H9 (cell line): ENCODE measurements around the gene TUBB6. TPM values are rescaled to one million over a fixed set of nuclear protein-coding genes. Genes with fewer than 3 reads are reported as not detected.

Experiments used
- DNase-seq: peaks from one replicate; pipeline ENCODE4 v3.0.0-alpha.2; 2017
- H2AFZ ChIP-seq: one replicate; pipeline ENCODE4 v1.6.1; 2013; ENCODE audit warnings: mild to moderate bottlenecking, low read length, control low read depth, moderate library complexity
- H2AK5ac ChIP-seq: 2 replicates; pipeline ENCODE4 v1.6.1; 2013; ENCODE audit warnings: low read length, control low read depth, mixed read lengths; ENCODE audit not compliant: insufficient read length
- H2BK120ac ChIP-seq: one replicate; pipeline ENCODE4 v1.6.1; 2013; ENCODE audit warnings: low read depth, mild to moderate bottlenecking, low read length, control low read depth, inconsistent platforms; ENCODE audit not compliant: poor library complexity, severe bottlenecking
- H2BK12ac ChIP-seq: 2 replicates; pipeline ENCODE4 v1.6.1; 2013; ENCODE audit warnings: low read length, control low read depth, mixed read lengths, low read depth; ENCODE audit not compliant: insufficient read length
- H2BK15ac ChIP-seq: 2 replicates; pipeline ENCODE4 v1.6.1; 2013; ENCODE audit warnings: low read depth, low read length, control low read depth
- H2BK20ac ChIP-seq: one replicate; pipeline ENCODE4 v1.6.1; 2013; ENCODE audit warnings: low read depth, mild to moderate bottlenecking, low read length, control low read depth, inconsistent platforms; ENCODE audit not compliant: poor library complexity, severe bottlenecking
- H2BK5ac ChIP-seq: 2 replicates; pipeline ENCODE4 v1.6.1; 2013; ENCODE audit warnings: low read length, control low read depth, mixed read lengths; ENCODE audit not compliant: insufficient read length
- H3K14ac ChIP-seq: 2 replicates; pipeline ENCODE4 v1.6.1; 2013; ENCODE audit warnings: low read length, control low read depth; ENCODE audit not compliant: insufficient read depth
- H3K18ac ChIP-seq: 2 replicates; pipeline ENCODE4 v1.6.1; 2013; ENCODE audit warnings: low read depth, mild to moderate bottlenecking, mixed read lengths, low read length, control low read depth; ENCODE audit not compliant: insufficient read length
- H3K23ac ChIP-seq: 2 replicates; pipeline ENCODE4 v1.6.1; 2013; ENCODE audit warnings: low read length, control low read depth, mixed read lengths, low read depth; ENCODE audit not compliant: insufficient read length
- H3K23me2 ChIP-seq: 2 replicates; pipeline ENCODE4 v1.6.1; 2013; ENCODE audit warnings: low read depth, mild to moderate bottlenecking, mixed read lengths, low read length, control low read depth; ENCODE audit not compliant: insufficient read length, poor library complexity, severe bottlenecking
- H3K27ac ChIP-seq: 2 replicates; pipeline ENCODE4 v1.5.1; 2013; ENCODE audit warnings: low read length, control low read depth, mixed read lengths, low read depth; ENCODE audit not compliant: insufficient read length
- H3K27me3 ChIP-seq: 2 replicates; pipeline ENCODE4 v1.6.1; 2013; ENCODE audit warnings: low read length, control low read depth, inconsistent platforms; ENCODE audit not compliant: insufficient read depth
- H3K4ac ChIP-seq: 2 replicates; pipeline ENCODE4 v1.6.1; 2013; ENCODE audit warnings: low read depth, mild to moderate bottlenecking, control low read depth, inconsistent platforms, low read length, moderate library complexity
- H3K4me1 ChIP-seq: 2 replicates; pipeline ENCODE4 v1.6.1; 2013; ENCODE audit warnings: low read length, control low read depth, inconsistent platforms; ENCODE audit not compliant: insufficient read depth
- H3K4me2 ChIP-seq: 2 replicates; pipeline ENCODE4 v1.6.1; 2013; ENCODE audit warnings: low read length, control low read depth, mixed read lengths; ENCODE audit not compliant: insufficient read length, insufficient read depth
- H3K56ac ChIP-seq: 2 replicates; pipeline ENCODE4 v1.6.1; 2013; ENCODE audit warnings: low read depth, mild to moderate bottlenecking, mixed read lengths, low read length, control low read depth; ENCODE audit not compliant: insufficient read length
- H3K79me1 ChIP-seq: 2 replicates; pipeline ENCODE4 v1.6.1; 2013; ENCODE audit warnings: low read depth, mild to moderate bottlenecking, moderate library complexity, low read length, control low read depth, inconsistent platforms; ENCODE audit not compliant: insufficient read depth, poor library complexity, severe bottlenecking
- H3K79me2 ChIP-seq: 2 replicates; pipeline ENCODE4 v1.6.1; 2013; ENCODE audit warnings: low read length, control low read depth, inconsistent platforms; ENCODE audit not compliant: insufficient read depth
- H3K9ac ChIP-seq: 2 replicates; pipeline ENCODE4 v1.6.1; 2013; ENCODE audit warnings: low read length, control low read depth, mixed read lengths; ENCODE audit not compliant: insufficient read length; ENCODE audit errors: extremely low read depth
- H3K9me3 ChIP-seq: one replicate; pipeline ENCODE4 v1.6.1; 2013; ENCODE audit warnings: low read depth, low read length, inconsistent platforms; ENCODE audit not compliant: control insufficient read depth
- H3T11ph ChIP-seq: one replicate; pipeline ENCODE4 v1.6.1; 2013; ENCODE audit warnings: mild to moderate bottlenecking, low read length, control low read depth, inconsistent platforms
- H4K20me1 ChIP-seq: one replicate; pipeline ENCODE4 v1.6.1; 2013; ENCODE audit not compliant: control insufficient read depth, insufficient read length, insufficient read depth
- H4K5ac ChIP-seq: 2 replicates; pipeline ENCODE4 v1.6.1; 2013; ENCODE audit warnings: low read depth, mild to moderate bottlenecking, mixed read lengths, low read length, control low read depth; ENCODE audit not compliant: insufficient read length
- H4K8ac ChIP-seq: replicated peaks from 2 replicates; pipeline ENCODE4 v1.6.1; 2013; ENCODE audit warnings: low read length, control low read depth, mixed read lengths, low read depth; ENCODE audit not compliant: insufficient read length
- H4K91ac ChIP-seq: 2 replicates; pipeline ENCODE4 v1.6.1; 2013; ENCODE audit warnings: low read depth, mild to moderate bottlenecking, moderate library complexity, mixed read lengths, low read length, control low read depth; ENCODE audit not compliant: insufficient read length
- H3K27ac Mint-ChIP-seq, 3 experiments: 2 replicates in 2 of 3; 3 replicates in 1 of 3; pipeline ENCODE4 v1.8.0; 2020 to 2021; ENCODE audit warnings: mixed read lengths in 3 of 3, mild to moderate bottlenecking in 1 of 3, moderate library complexity in 1 of 3
- H3K27me3 Mint-ChIP-seq: 2 replicates; pipeline ENCODE4 v1.8.0; 2021; ENCODE audit warnings: low read depth, mild to moderate bottlenecking, moderate library complexity, mixed read lengths
- H3K36me3 Mint-ChIP-seq, 3 experiments: 2 replicates in 2 of 3; 3 replicates in 1 of 3; pipeline ENCODE4 v1.8.0; 2020 to 2021; ENCODE audit warnings: low read depth in 3 of 3, mixed read lengths in 3 of 3; ENCODE audit not compliant: insufficient read depth in 1 of 3
- H3K4me1 Mint-ChIP-seq, 2 experiments: 2 replicates each; pipeline ENCODE4 v1.8.0; 2020; ENCODE audit warnings: mixed read lengths in 2 of 2
- H3K4me3 Mint-ChIP-seq, 2 experiments: 2 replicates in 1 of 2; 3 replicates in 1 of 2; pipeline ENCODE4 v1.8.0; 2020 to 2021; ENCODE audit warnings: mild to moderate bottlenecking in 2 of 2, mixed read lengths in 2 of 2, moderate library complexity in 1 of 2
- H3K9me3 Mint-ChIP-seq, 2 experiments: 2 replicates in 1 of 2; 3 replicates in 1 of 2; pipeline ENCODE4 v1.8.0; 2020; ENCODE audit warnings: mild to moderate bottlenecking in 2 of 2, mixed read lengths in 2 of 2, moderate library complexity in 1 of 2
- WGBS: extraction: QIAGEN DNeasy Blood & Tissue Kit; methylation state at CpG from one replicate; pipeline ENCODE4 v1.1.7; 2013; ENCODE audit warnings: missing lambda C conversion rate, low lambda C conversion rate, mixed read lengths; ENCODE audit not compliant: insufficient read length; ENCODE audit errors: extremely low coverage; 5-methylcytosine and 5-hydroxymethylcytosine counted together
- total RNA-seq: library from RNA; stranded (reverse); gene quantifications from 2 replicates; pipeline ENCODE4 v1.2.1, GENCODE V29; 2021
- TF ChIP-seq, protein P1 (sequence below): fragments of 200-600 bp; sonication (generic); conservative IDR thresholded peaks from 3 replicates; pipeline ENCODE4 v1.8.0; 2021; ENCODE audit warnings: antibody characterized with exemption, mild to moderate bottlenecking

Gene TUBB6
- total RNA-seq, 1 experiment from 2014 or later: 134 TPM

DNA sequence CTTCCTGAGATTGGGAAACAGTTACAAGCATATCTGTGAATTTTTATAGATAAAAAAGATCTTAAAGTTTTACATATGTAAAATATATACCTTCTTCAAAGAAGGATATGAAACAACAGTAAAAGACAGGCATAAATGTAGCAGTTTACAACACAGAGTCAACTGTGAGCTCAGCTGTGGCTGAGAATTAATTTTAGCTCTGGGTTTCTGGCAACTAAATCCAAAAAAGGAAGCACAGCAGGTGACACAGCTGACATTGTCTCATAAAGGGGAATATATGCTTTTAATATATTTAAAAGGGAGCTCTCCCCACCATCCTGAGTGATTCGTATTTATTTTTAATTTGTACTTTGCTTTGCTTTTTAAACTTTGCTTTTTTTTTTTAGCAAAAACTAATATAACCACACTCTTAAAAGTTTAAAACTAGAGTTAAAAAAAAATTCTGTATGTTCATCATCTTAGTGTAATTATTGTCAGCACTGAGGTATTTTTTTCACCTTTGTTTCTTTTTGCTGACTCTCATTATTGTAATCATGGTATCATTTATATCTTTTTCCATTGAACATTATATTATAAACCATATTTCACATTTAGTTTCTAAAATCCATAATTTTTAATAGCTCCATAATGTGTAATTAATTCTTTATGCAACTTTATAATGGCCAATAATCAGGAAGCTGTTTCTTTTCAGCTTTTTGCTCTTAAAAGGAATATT lies 6.7 kb downstream of the TUBB6 start:
- Histone ChIP-seq H3K56ac (no peak overlapping the region), H2BK12ac (no peak overlapping the region), H3K9ac (no peak overlapping the region), H4K20me1 (no peaks in the 10 kb centered on the region), H3K9me3 (peaks cover 4% of the 10 kb centered on the region), H2BK5ac (no peak overlapping the region), H3K4me1 (no peaks in the 10 kb centered on the region), H3K18ac (no peak overlapping the region), H3K4ac (no peak overlapping the region), H3K23ac (no peak overlapping the region), H3K79me2 (peaks cover 2% of the 10 kb centered on the region; the same call in 1 of the 2 replicates), H2BK20ac (no peak overlapping the region), H4K91ac (no peak overlapping the region), H2BK120ac (no peak overlapping the region), H3K27me3 (no peaks in the 10 kb centered on the region), H3K14ac (no peak overlapping the region), H3T11ph (no peak overlapping the region), H3K4me2 (no peak overlapping the region), H2AK5ac (no peak overlapping the region), H3K79me1 (no peaks in the 10 kb centered on the region), H3K27ac (no peak overlapping the region), H4K5ac (no peak overlapping the region), H2AFZ (no peak overlapping the region), H3K23me2 (no peaks in the 10 kb centered on the region), H4K8ac (no peak overlapping the region), H2BK15ac (no peak overlapping the region)
- H3K27me3 Mint-ChIP-seq: peaks cover under 1% of the 10 kb centered on the region; the same call in 1 of the 2 replicates
- peaks cover 31 to 81% (median 34%) of the 10 kb centered on the region in 3 experiments for H3K36me3 Mint-ChIP-seq
- H3K4me1 Mint-ChIP-seq: peaks cover 18 to 20% of the 10 kb centered on the region in 2 experiments
- no peak for DNase-seq
- WGBS: no CpG with 5 or more reads among the region's 1 CpG
- no peak overlapping the region for H3K27ac Mint-ChIP-seq
- no peak overlapping the region for H3K4me3 Mint-ChIP-seq
- TF ChIP-seq, protein P1, sequence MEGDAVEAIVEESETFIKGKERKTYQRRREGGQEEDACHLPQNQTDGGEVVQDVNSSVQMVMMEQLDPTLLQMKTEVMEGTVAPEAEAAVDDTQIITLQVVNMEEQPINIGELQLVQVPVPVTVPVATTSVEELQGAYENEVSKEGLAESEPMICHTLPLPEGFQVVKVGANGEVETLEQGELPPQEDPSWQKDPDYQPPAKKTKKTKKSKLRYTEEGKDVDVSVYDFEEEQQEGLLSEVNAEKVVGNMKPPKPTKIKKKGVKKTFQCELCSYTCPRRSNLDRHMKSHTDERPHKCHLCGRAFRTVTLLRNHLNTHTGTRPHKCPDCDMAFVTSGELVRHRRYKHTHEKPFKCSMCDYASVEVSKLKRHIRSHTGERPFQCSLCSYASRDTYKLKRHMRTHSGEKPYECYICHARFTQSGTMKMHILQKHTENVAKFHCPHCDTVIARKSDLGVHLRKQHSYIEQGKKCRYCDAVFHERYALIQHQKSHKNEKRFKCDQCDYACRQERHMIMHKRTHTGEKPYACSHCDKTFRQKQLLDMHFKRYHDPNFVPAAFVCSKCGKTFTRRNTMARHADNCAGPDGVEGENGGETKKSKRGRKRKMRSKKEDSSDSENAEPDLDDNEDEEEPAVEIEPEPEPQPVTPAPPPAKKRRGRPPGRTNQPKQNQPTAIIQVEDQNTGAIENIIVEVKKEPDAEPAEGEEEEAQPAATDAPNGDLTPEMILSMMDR: no peak
- H3K9me3 Mint-ChIP-seq: peaks cover 5 to 12% of the 10 kb centered on the region in 2 experiments; a peak in 4 of 5 replicates
